H9 (cell line): ENCODE measurements around the gene LHX4. TPM values are rescaled to one million over a fixed set of nuclear protein-coding genes. Genes with fewer than 3 reads are reported as not detected.

Experiments used
- DNase-seq: peaks from one replicate; pipeline ENCODE4 v3.0.0-alpha.2; 2017
- H2AFZ ChIP-seq: one replicate; pipeline ENCODE4 v1.6.1; 2013; ENCODE audit warnings: mild to moderate bottlenecking, low read length, control low read depth, moderate library complexity
- H2AK5ac ChIP-seq: 2 replicates; pipeline ENCODE4 v1.6.1; 2013; ENCODE audit warnings: low read length, control low read depth, mixed read lengths; ENCODE audit not compliant: insufficient read length
- H2BK120ac ChIP-seq: one replicate; pipeline ENCODE4 v1.6.1; 2013; ENCODE audit warnings: low read depth, mild to moderate bottlenecking, low read length, control low read depth, inconsistent platforms; ENCODE audit not compliant: poor library complexity, severe bottlenecking
- H2BK12ac ChIP-seq: 2 replicates; pipeline ENCODE4 v1.6.1; 2013; ENCODE audit warnings: low read length, control low read depth, mixed read lengths, low read depth; ENCODE audit not compliant: insufficient read length
- H2BK15ac ChIP-seq: 2 replicates; pipeline ENCODE4 v1.6.1; 2013; ENCODE audit warnings: low read depth, low read length, control low read depth
- H2BK20ac ChIP-seq: one replicate; pipeline ENCODE4 v1.6.1; 2013; ENCODE audit warnings: low read depth, mild to moderate bottlenecking, low read length, control low read depth, inconsistent platforms; ENCODE audit not compliant: poor library complexity, severe bottlenecking
- H2BK5ac ChIP-seq: 2 replicates; pipeline ENCODE4 v1.6.1; 2013; ENCODE audit warnings: low read length, control low read depth, mixed read lengths; ENCODE audit not compliant: insufficient read length
- H3K14ac ChIP-seq: 2 replicates; pipeline ENCODE4 v1.6.1; 2013; ENCODE audit warnings: low read length, control low read depth; ENCODE audit not compliant: insufficient read depth
- H3K18ac ChIP-seq: 2 replicates; pipeline ENCODE4 v1.6.1; 2013; ENCODE audit warnings: low read depth, mild to moderate bottlenecking, mixed read lengths, low read length, control low read depth; ENCODE audit not compliant: insufficient read length
- H3K23ac ChIP-seq: 2 replicates; pipeline ENCODE4 v1.6.1; 2013; ENCODE audit warnings: low read length, control low read depth, mixed read lengths, low read depth; ENCODE audit not compliant: insufficient read length
- H3K23me2 ChIP-seq: 2 replicates; pipeline ENCODE4 v1.6.1; 2013; ENCODE audit warnings: low read depth, mild to moderate bottlenecking, mixed read lengths, low read length, control low read depth; ENCODE audit not compliant: insufficient read length, poor library complexity, severe bottlenecking
- H3K27ac ChIP-seq: 2 replicates; pipeline ENCODE4 v1.5.1; 2013; ENCODE audit warnings: low read length, control low read depth, mixed read lengths, low read depth; ENCODE audit not compliant: insufficient read length
- H3K27me3 ChIP-seq: 2 replicates; pipeline ENCODE4 v1.6.1; 2013; ENCODE audit warnings: low read length, control low read depth, inconsistent platforms; ENCODE audit not compliant: insufficient read depth
- H3K4ac ChIP-seq: 2 replicates; pipeline ENCODE4 v1.6.1; 2013; ENCODE audit warnings: low read depth, mild to moderate bottlenecking, control low read depth, inconsistent platforms, low read length, moderate library complexity
- H3K4me1 ChIP-seq: 2 replicates; pipeline ENCODE4 v1.6.1; 2013; ENCODE audit warnings: low read length, control low read depth, inconsistent platforms; ENCODE audit not compliant: insufficient read depth
- H3K4me2 ChIP-seq: 2 replicates; pipeline ENCODE4 v1.6.1; 2013; ENCODE audit warnings: low read length, control low read depth, mixed read lengths; ENCODE audit not compliant: insufficient read length, insufficient read depth
- H3K56ac ChIP-seq: 2 replicates; pipeline ENCODE4 v1.6.1; 2013; ENCODE audit warnings: low read depth, mild to moderate bottlenecking, mixed read lengths, low read length, control low read depth; ENCODE audit not compliant: insufficient read length
- H3K79me1 ChIP-seq: 2 replicates; pipeline ENCODE4 v1.6.1; 2013; ENCODE audit warnings: low read depth, mild to moderate bottlenecking, moderate library complexity, low read length, control low read depth, inconsistent platforms; ENCODE audit not compliant: insufficient read depth, poor library complexity, severe bottlenecking
- H3K79me2 ChIP-seq: 2 replicates; pipeline ENCODE4 v1.6.1; 2013; ENCODE audit warnings: low read length, control low read depth, inconsistent platforms; ENCODE audit not compliant: insufficient read depth
- H3K9ac ChIP-seq: 2 replicates; pipeline ENCODE4 v1.6.1; 2013; ENCODE audit warnings: low read length, control low read depth, mixed read lengths; ENCODE audit not compliant: insufficient read length; ENCODE audit errors: extremely low read depth
- H3K9me3 ChIP-seq: one replicate; pipeline ENCODE4 v1.6.1; 2013; ENCODE audit warnings: low read depth, low read length, inconsistent platforms; ENCODE audit not compliant: control insufficient read depth
- H3T11ph ChIP-seq: one replicate; pipeline ENCODE4 v1.6.1; 2013; ENCODE audit warnings: mild to moderate bottlenecking, low read length, control low read depth, inconsistent platforms
- H4K20me1 ChIP-seq: one replicate; pipeline ENCODE4 v1.6.1; 2013; ENCODE audit not compliant: control insufficient read depth, insufficient read length, insufficient read depth
- H4K5ac ChIP-seq: 2 replicates; pipeline ENCODE4 v1.6.1; 2013; ENCODE audit warnings: low read depth, mild to moderate bottlenecking, mixed read lengths, low read length, control low read depth; ENCODE audit not compliant: insufficient read length
- H4K8ac ChIP-seq: replicated peaks from 2 replicates; pipeline ENCODE4 v1.6.1; 2013; ENCODE audit warnings: low read length, control low read depth, mixed read lengths, low read depth; ENCODE audit not compliant: insufficient read length
- H4K91ac ChIP-seq: 2 replicates; pipeline ENCODE4 v1.6.1; 2013; ENCODE audit warnings: low read depth, mild to moderate bottlenecking, moderate library complexity, mixed read lengths, low read length, control low read depth; ENCODE audit not compliant: insufficient read length
- H3K27ac Mint-ChIP-seq, 3 experiments: 2 replicates in 2 of 3; 3 replicates in 1 of 3; pipeline ENCODE4 v1.8.0; 2020 to 2021; ENCODE audit warnings: mixed read lengths in 3 of 3, mild to moderate bottlenecking in 1 of 3, moderate library complexity in 1 of 3
- H3K27me3 Mint-ChIP-seq: 2 replicates; pipeline ENCODE4 v1.8.0; 2021; ENCODE audit warnings: low read depth, mild to moderate bottlenecking, moderate library complexity, mixed read lengths
- H3K36me3 Mint-ChIP-seq, 3 experiments: 2 replicates in 2 of 3; 3 replicates in 1 of 3; pipeline ENCODE4 v1.8.0; 2020 to 2021; ENCODE audit warnings: low read depth in 3 of 3, mixed read lengths in 3 of 3; ENCODE audit not compliant: insufficient read depth in 1 of 3
- H3K4me1 Mint-ChIP-seq, 2 experiments: 2 replicates each; pipeline ENCODE4 v1.8.0; 2020; ENCODE audit warnings: mixed read lengths in 2 of 2
- H3K4me3 Mint-ChIP-seq, 2 experiments: 2 replicates in 1 of 2; 3 replicates in 1 of 2; pipeline ENCODE4 v1.8.0; 2020 to 2021; ENCODE audit warnings: mild to moderate bottlenecking in 2 of 2, mixed read lengths in 2 of 2, moderate library complexity in 1 of 2
- H3K9me3 Mint-ChIP-seq, 2 experiments: 2 replicates in 1 of 2; 3 replicates in 1 of 2; pipeline ENCODE4 v1.8.0; 2020; ENCODE audit warnings: mild to moderate bottlenecking in 2 of 2, mixed read lengths in 2 of 2, moderate library complexity in 1 of 2
- CTCF ChIP-seq: fragments of 200-600 bp; sonication (generic); conservative IDR thresholded peaks from 3 replicates; pipeline ENCODE4 v1.8.0; 2021; ENCODE audit warnings: antibody characterized with exemption, mild to moderate bottlenecking
- WGBS: extraction: QIAGEN DNeasy Blood & Tissue Kit; methylation state at CpG from one replicate; pipeline ENCODE4 v1.1.7; 2013; ENCODE audit warnings: missing lambda C conversion rate, low lambda C conversion rate, mixed read lengths; ENCODE audit not compliant: insufficient read length; ENCODE audit errors: extremely low coverage; 5-methylcytosine and 5-hydroxymethylcytosine counted together
- total RNA-seq: library from RNA; stranded (reverse); gene quantifications from 2 replicates; pipeline ENCODE4 v1.2.1, GENCODE V29; 2021

The LHX4 gene
- total RNA-seq, 1 experiment from 2014 or later, result 1.9 TPM

- H2BK120ac ChIP-seq, result no peak overlapping the region
- H3K9me3 ChIP-seq, result no peaks in the 10 kb centered on the region
- no peak overlapping the region for H2AFZ ChIP-seq
- no peak overlapping the region for H3K4ac ChIP-seq
- H4K91ac ChIP-seq, result no peak overlapping the region
- no peak overlapping the region for H3T11ph ChIP-seq
- no peak overlapping the region for H2BK20ac ChIP-seq
- no peak overlapping the region for H3K4me3 Mint-ChIP-seq
- H2BK12ac ChIP-seq, result no peak overlapping the region
- no peaks in the 10 kb centered on the region for H4K20me1 ChIP-seq
- no peaks in the 10 kb centered on the region for H3K79me1 ChIP-seq
- H2AK5ac ChIP-seq, result no peak overlapping the region
- no peak overlapping the region for H3K4me2 ChIP-seq
- no peak overlapping the region for H4K8ac ChIP-seq
- no peaks in the 10 kb centered on the region for H3K27me3 ChIP-seq
- H3K9me3 Mint-ChIP-seq, result no peaks in the 10 kb centered on the region
- H3K14ac ChIP-seq, result no peak overlapping the region
- peaks cover 6 to 44% of the 10 kb centered on the region in 2 experiments for H3K4me1 Mint-ChIP-seq
- H3K27ac Mint-ChIP-seq, result no peak overlapping the region
- H3K27me3 Mint-ChIP-seq, result peaks cover 1% of the 10 kb centered on the region; the same call in 1 of the 2 replicates
- peaks cover 18 to 43% (median 22%) of the 10 kb centered on the region in 3 experiments; a peak in 6 of 7 replicates for H3K36me3 Mint-ChIP-seq
- no peaks in the 10 kb centered on the region for H3K23me2 ChIP-seq
- no peak overlapping the region for H3K27ac ChIP-seq
- H3K79me2 ChIP-seq, result no peaks in the 10 kb centered on the region
- no peaks in the 10 kb centered on the region for H3K4me1 ChIP-seq
- no peak overlapping the region for H3K23ac ChIP-seq
- H3K9ac ChIP-seq, result no peak overlapping the region
- H2BK15ac ChIP-seq, result no peak overlapping the region
- H3K56ac ChIP-seq, result no peak overlapping the region
- H4K5ac ChIP-seq, result no peak overlapping the region
- H2BK5ac ChIP-seq, result no peak overlapping the region
- H3K18ac ChIP-seq, result no peak overlapping the region
- WGBS, result no CpG with 5 or more reads among the region's 17 CpGs
- no peak for TF ChIP-seq CTCF
- no peak for DNase-seq
Measured at GRCh38 chr1:180196436-180197003, 33.5 kb upstream of the LHX4 start.
